Loucy (cell line): ENCODE data around the gene MAN1B1.

Experiments
- H2AFZ ChIP-seq: fragments of 200-600 bp; sonication (generic); 2 replicates; pipeline ENCODE4 v1.6.0; 2016; ENCODE audit warnings: antibody characterized with exemption, mild to moderate bottlenecking, low read length, moderate library complexity
- H3F3A ChIP-seq: fragments of 200-600 bp; 2 replicates; pipeline ENCODE4 v1.6.0; 2016; ENCODE audit warnings: antibody characterized with exemption, low read depth, mild to moderate bottlenecking
- H3K27me3 ChIP-seq: fragments of 200-600 bp; sonication (generic); 2 replicates; pipeline ENCODE4 v1.6.1; 2014; ENCODE audit warnings: low read length, mild to moderate bottlenecking; ENCODE audit not compliant: insufficient read depth, poor library complexity, severe bottlenecking
- H3K36me3 ChIP-seq: fragments of 200-600 bp; sonication (generic); 2 replicates; pipeline ENCODE4 v1.6.1; 2016; ENCODE audit warnings: low read length; ENCODE audit not compliant: insufficient read depth
- H3K4me1 ChIP-seq: fragments of 200-600 bp; sonication (generic); 2 replicates; pipeline ENCODE4 v1.5.1; 2014; ENCODE audit warnings: low read length, mild to moderate bottlenecking; ENCODE audit not compliant: insufficient read depth, poor library complexity, severe bottlenecking
- H3K4me2 ChIP-seq: fragments of 200-600 bp; sonication (generic); 2 replicates; pipeline ENCODE4 v1.6.0; 2014; ENCODE audit warnings: antibody characterized with exemption, low read length, low read depth, mild to moderate bottlenecking; ENCODE audit not compliant: poor library complexity, severe bottlenecking
- H3K4me3 ChIP-seq: fragments of 200-600 bp; sonication (generic); 2 replicates; pipeline ENCODE4 v1.5.1; 2014; ENCODE audit warnings: low read length, mild to moderate bottlenecking, mixed read lengths; ENCODE audit not compliant: poor library complexity, severe bottlenecking
- H3K79me2 ChIP-seq: fragments of 200-600 bp; sonication (generic); 2 replicates; pipeline ENCODE4 v1.6.1; 2014; ENCODE audit warnings: low read length; ENCODE audit not compliant: insufficient read depth
- H3K9ac ChIP-seq: fragments of 200-600 bp; sonication (generic); 2 replicates; pipeline ENCODE4 v1.6.0; 2014; ENCODE audit warnings: mild to moderate bottlenecking, low read depth, low read length, moderate library complexity; ENCODE audit not compliant: poor library complexity, severe bottlenecking
- H3K9me2 ChIP-seq: fragments of 200-600 bp; sonication (generic); replicated peaks from 2 replicates; pipeline ENCODE4 v1.6.1; 2016; ENCODE audit warnings: low read depth, low read length, mixed read lengths
- H3K9me3 ChIP-seq: fragments of 200-600 bp; sonication (generic); 2 replicates; pipeline ENCODE4 v1.6.1; 2014; ENCODE audit warnings: mild to moderate bottlenecking, antibody characterized with exemption, low read length, low read depth; ENCODE audit not compliant: insufficient read depth
- H4K20me1 ChIP-seq: fragments of 200-600 bp; sonication (generic); 2 replicates; pipeline ENCODE4 v1.6.0; 2014; ENCODE audit warnings: antibody characterized with exemption, low read length, mild to moderate bottlenecking; ENCODE audit not compliant: insufficient read depth, poor library complexity, severe bottlenecking
- CTCF ChIP-seq: fragments of 200-600 bp; sonication (generic); conservative IDR thresholded peaks from 2 replicates; pipeline ENCODE4 v1.5.1; 2014; ENCODE audit warnings: mild to moderate bottlenecking, antibody characterized with exemption, low read length
- EZH2phosphoT487 ChIP-seq: fragments of 200-600 bp; IDR thresholded peaks from 2 replicates; pipeline ENCODE4 v1.6.1; 2018; ENCODE audit warnings: antibody characterized with exemption, mild to moderate bottlenecking, moderate library complexity, borderline replicate concordance

Gene MAN1B1

GRCh38 chr9:137110147-137110910 lies 23.5 kb downstream of the MAN1B1 start:
- Histone ChIP-seq H3K9me3 (no peaks in the 10 kb centered on the region), H3K9ac (no peak overlapping the region), H3K4me3 (no peak overlapping the region), H3F3A (no peaks in the 10 kb centered on the region), H3K27me3 (no peaks in the 10 kb centered on the region), H4K20me1 (no peaks in the 10 kb centered on the region), H3K4me2 (no peak overlapping the region), H3K4me1 (peaks cover 7% of the 10 kb centered on the region), H3K36me3 (peaks cover 40% of the 10 kb centered on the region; the same call in 1 of the 2 replicates), H3K9me2 (no peaks in the 10 kb centered on the region), H2AFZ (no peak overlapping the region), H3K79me2 (no peaks in the 10 kb centered on the region)
- TF ChIP-seq EZH2phosphoT487 (no peak), CTCF (no peak)

GRCh38 chr9:137110911-137111787 lies 24.4 kb downstream of the MAN1B1 start:
- Histone ChIP-seq H4K20me1 (no peaks in the 10 kb centered on the region), H3K9me3 (no peaks in the 10 kb centered on the region), H3K27me3 (no peaks in the 10 kb centered on the region), H2AFZ (no peak overlapping the region), H3K4me1 (peaks cover 7% of the 10 kb centered on the region), H3K4me2 (no peak overlapping the region), H3K36me3 (peaks cover 35% of the 10 kb centered on the region; the same call in 1 of the 2 replicates), H3K4me3 (no peak overlapping the region), H3F3A (no peaks in the 10 kb centered on the region), H3K9me2 (no peaks in the 10 kb centered on the region), H3K9ac (no peak overlapping the region), H3K79me2 (no peaks in the 10 kb centered on the region)
- TF ChIP-seq EZH2phosphoT487 (no peak), CTCF (no peak)

GRCh38 chr9:137111788-137112563 lies 25.2 kb downstream of the MAN1B1 start:
- Histone ChIP-seq H3K9me2 (no peaks in the 10 kb centered on the region), H3K4me1 (peaks cover 7% of the 10 kb centered on the region), H3F3A (no peaks in the 10 kb centered on the region), H3K79me2 (no peaks in the 10 kb centered on the region), H3K27me3 (no peaks in the 10 kb centered on the region), H3K4me3 (no peak overlapping the region), H4K20me1 (no peaks in the 10 kb centered on the region), H3K9ac (no peak overlapping the region), H2AFZ (no peak overlapping the region), H3K9me3 (no peaks in the 10 kb centered on the region), H3K4me2 (no peak overlapping the region), H3K36me3 (peaks cover 30% of the 10 kb centered on the region; the same call in 1 of the 2 replicates)
- TF ChIP-seq EZH2phosphoT487 (no peak), CTCF (no peak)
